GM12874 (cell line): ENCODE results near the gene ZBTB12.

ENCODE experiments used
- TF ChIP-seq, protein P1 (sequence below): IDR thresholded peaks from 2 replicates; pipeline ENCODE4 v1.5.1; 2011; ENCODE audit warnings: low read depth, mild to moderate bottlenecking, control low read depth, low read length, moderate library complexity; ENCODE audit not compliant: insufficient read depth

The ZBTB12 gene

DNA sequence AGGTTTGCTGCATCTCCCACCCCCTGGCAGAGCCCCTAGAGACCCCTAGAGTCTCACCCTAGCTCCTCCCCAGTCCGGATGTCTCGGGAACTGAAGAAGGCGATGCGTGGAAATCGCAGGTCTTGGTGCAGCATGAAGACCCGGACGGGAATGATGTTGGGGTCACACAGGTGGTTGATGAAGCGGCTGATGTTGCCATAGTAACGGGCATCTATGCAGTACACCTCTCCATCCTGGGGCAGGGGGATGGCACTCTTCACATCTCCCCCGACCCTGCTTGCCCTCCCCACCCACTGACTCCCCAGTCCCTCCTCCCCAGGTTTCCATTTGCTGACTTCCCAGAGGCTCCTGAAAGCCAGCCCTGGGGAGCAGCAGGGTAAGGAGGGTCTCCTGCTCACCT lies 21.3 kb downstream of the ZBTB12 start:
- TF ChIP-seq, protein P1, sequence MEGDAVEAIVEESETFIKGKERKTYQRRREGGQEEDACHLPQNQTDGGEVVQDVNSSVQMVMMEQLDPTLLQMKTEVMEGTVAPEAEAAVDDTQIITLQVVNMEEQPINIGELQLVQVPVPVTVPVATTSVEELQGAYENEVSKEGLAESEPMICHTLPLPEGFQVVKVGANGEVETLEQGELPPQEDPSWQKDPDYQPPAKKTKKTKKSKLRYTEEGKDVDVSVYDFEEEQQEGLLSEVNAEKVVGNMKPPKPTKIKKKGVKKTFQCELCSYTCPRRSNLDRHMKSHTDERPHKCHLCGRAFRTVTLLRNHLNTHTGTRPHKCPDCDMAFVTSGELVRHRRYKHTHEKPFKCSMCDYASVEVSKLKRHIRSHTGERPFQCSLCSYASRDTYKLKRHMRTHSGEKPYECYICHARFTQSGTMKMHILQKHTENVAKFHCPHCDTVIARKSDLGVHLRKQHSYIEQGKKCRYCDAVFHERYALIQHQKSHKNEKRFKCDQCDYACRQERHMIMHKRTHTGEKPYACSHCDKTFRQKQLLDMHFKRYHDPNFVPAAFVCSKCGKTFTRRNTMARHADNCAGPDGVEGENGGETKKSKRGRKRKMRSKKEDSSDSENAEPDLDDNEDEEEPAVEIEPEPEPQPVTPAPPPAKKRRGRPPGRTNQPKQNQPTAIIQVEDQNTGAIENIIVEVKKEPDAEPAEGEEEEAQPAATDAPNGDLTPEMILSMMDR = no peak

DNA sequence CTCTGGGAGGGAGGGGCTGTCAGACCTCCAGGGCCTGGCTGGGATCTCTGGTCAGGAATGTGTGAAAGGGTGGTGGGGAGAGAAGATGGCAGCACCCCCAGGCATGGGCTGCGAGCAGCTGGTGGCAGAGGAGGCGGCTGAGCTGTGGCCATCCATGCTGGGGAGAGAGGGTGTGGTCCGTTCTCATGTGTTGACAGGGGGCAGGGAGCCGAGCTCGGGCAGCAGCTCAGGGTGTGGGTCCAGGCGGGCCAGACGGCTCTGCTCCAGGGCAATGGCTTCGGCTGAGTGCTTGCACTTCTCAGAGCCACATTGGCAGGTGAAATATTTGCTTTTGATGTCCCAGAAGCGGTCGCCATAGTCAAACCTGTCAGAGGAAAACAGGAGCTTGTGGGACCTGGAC lies 22.0 kb downstream of the ZBTB12 start:
- TF ChIP-seq, protein P1 = no peak

DNA sequence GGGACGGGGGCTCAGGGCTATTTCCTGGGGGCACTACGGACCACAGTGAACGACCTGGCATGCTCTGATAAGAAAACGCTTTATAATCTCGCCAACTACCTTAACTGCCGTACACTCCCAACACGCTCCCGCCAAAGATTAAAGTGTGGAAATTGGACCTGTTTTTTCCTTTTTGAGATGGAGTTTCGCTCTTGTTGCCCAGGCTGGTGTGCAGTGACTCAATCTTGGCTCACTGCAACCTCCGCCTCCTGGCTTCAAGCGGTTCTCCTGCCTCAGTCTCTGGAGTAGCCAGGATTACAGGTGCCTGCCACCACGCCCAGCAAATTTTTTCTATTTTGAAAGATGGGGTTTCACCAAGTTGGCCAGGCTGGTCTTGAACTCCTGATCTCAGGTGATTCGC lies 22.7 kb downstream of the ZBTB12 start:
- TF ChIP-seq, protein P1 = no peak

- TF ChIP-seq, protein P1 = no peak
Observed at GRCh38 chr6:31878726-31879125, 23.2 kb downstream of the ZBTB12 start, which contains the start of gene SLC44A4. Gene SLC44A4, minus strand, starts transcription at chr6:31878997. Its CDS starts 17 bp downstream, at chr6:31878980.

- TF ChIP-seq, protein P1 = no peak
Observed at GRCh38 chr6:31878222-31878621, 23.7 kb downstream of the ZBTB12 start.

GRCh38 chr6:31877651-31878161 lies 24.2 kb downstream of the ZBTB12 start:
- TF ChIP-seq, protein P1 = no peak

- TF ChIP-seq, protein P1 = no peak
Observed at GRCh38 chr6:31877125-31877650, 24.7 kb downstream of the ZBTB12 start.
